ENCODE data around the gene SYNGR3.

Gene SYNGR3

DNA sequence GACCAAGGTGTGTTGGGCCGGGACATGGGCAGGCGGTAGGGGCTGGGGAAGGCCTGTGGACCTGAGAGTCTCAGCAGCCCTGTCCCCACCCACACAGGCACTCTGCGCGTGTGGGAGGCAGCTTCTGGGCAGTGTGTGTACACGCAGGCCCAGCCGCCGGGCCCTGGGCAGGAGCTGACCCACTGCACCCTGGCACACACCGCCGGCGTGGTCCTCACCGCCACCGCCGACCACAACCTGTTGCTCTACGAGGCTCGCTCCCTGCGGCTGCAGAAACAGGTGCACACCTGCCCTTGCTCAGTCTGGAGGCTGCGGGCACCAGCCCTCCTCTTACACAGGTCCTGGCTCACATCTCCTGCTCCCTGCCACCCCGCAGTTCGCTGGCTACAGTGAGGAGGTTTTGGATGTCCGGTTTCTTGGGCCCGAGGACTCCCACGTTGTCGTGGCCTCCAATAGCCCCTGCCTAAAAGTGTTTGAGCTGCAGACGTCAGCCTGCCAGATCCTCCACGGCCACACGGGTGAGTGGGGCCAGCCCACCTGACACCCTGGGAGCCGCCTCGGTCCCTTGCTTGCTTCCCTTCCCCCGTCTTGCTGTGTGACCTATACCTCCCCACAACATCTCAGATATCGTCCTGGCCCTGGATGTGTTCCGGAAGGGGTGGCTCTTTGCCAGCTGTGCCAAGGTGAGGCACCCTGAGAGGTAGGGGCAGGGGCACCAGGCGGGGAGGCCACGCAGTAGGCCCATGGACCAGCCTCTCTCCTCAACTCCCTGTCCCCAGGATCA lies 14.1 kb upstream of the SYNGR3 start:
- no peak for DNase-seq (ENCODE audit: extremely low read depth, low read depth)
- TF ChIP-seq, protein P1, sequence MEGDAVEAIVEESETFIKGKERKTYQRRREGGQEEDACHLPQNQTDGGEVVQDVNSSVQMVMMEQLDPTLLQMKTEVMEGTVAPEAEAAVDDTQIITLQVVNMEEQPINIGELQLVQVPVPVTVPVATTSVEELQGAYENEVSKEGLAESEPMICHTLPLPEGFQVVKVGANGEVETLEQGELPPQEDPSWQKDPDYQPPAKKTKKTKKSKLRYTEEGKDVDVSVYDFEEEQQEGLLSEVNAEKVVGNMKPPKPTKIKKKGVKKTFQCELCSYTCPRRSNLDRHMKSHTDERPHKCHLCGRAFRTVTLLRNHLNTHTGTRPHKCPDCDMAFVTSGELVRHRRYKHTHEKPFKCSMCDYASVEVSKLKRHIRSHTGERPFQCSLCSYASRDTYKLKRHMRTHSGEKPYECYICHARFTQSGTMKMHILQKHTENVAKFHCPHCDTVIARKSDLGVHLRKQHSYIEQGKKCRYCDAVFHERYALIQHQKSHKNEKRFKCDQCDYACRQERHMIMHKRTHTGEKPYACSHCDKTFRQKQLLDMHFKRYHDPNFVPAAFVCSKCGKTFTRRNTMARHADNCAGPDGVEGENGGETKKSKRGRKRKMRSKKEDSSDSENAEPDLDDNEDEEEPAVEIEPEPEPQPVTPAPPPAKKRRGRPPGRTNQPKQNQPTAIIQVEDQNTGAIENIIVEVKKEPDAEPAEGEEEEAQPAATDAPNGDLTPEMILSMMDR (IDR thresholded peaks at IDR 0.05; ENCODE audit: low read depth, low read length, missing control alignments): no peak
- H3K4me3 ChIP-seq (replicated peaks; ENCODE audit: low read depth, low read length): no peak overlapping the region

DNA sequence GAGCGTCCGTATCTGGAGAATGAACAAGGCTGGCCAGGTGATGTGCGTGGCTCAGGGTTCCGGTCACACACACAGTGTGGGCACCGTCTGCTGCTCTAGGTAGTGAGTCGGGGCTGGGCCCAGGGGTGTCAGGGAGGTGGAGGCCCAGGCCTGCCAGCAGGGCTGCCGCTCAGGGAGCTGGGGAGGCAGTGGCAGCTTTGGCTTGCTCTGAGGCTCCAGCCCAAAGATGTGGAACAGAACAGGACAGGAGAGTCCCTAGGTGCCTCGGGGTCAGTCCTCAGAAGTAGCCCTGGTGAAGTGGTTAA lies 13.6 kb upstream of the SYNGR3 start:
- DNase-seq (ENCODE audit: extremely low read depth, low read depth): no peak
- TF ChIP-seq, protein P1 (IDR thresholded peaks at IDR 0.05; ENCODE audit: low read depth, low read length, missing control alignments): no peak
- no peak overlapping the region for H3K4me3 ChIP-seq (replicated peaks; ENCODE audit: low read depth, low read length)

DNA sequence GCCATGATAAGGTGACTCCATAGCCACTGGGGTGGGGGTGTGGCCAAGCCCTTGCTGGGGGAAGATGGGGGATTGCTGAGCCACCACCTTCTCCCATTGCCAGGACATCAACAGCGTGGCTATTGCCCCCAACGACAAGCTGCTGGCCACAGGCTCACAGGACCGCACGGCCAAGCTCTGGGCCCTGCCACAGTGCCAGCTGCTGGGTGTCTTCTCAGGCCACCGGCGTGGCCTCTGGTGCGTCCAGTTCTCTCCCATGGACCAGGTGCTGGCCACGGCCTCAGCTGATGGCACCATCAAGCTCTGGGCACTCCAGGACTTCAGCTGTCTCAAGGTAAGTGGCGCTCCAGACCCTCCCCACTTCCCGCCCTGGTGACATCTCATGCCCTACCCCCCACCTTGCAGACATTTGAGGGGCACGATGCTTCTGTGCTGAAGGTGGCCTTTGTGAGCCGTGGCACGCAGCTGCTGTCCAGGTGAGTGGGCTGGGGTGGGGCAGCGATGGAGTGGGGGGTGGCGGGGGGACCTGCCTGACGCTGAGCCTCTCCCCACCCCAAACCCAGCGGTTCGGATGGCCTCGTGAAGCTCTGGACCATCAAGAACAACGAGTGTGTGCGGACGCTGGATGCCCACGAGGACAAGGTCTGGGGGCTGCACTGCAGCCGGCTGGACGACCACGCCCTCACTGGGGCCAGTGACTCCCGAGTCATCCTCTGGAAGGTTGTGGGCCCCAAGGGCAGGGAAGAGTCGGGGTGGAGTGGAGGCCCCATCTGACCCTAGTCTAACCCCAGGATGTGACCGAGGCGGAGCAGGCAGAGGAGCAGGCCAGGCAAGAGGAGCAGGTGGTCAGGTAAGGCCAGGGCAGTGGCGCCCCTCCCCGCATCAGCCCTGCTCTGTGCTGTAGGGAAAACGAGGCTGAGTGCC lies 12.6 kb upstream of the SYNGR3 start:
- TF ChIP-seq, protein P1 (IDR thresholded peaks at IDR 0.05; ENCODE audit: low read depth, low read length, missing control alignments): no peak
- no peak for DNase-seq (ENCODE audit: extremely low read depth, low read depth)
- H3K4me3 ChIP-seq (replicated peaks; ENCODE audit: low read depth, low read length): no peak overlapping the region

DNA sequence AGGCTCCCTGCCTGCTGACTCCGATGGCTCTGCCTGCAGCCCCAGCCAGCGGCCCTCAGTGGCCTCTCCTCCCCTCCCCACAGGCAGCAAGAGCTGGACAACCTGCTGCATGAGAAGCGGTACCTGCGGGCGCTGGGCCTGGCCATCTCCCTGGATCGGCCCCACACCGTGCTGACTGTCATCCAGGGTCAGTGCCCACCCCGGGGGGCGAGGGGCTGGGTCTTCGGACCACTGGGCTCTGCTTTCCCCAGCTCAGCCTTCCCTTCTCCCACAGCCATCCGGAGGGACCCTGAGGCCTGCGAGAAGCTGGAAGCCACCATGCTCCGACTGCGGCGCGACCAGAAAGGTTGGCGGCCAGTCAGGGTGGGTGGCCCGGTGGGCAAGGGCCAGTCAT lies 11.9 kb upstream of the SYNGR3 start:
- H3K4me3 ChIP-seq (replicated peaks; ENCODE audit: low read depth, low read length): no peak overlapping the region
- DNase-seq (ENCODE audit: extremely low read depth, low read depth): no peak
- TF ChIP-seq, protein P1 (IDR thresholded peaks at IDR 0.05; ENCODE audit: low read depth, low read length, missing control alignments): no peak

DNA sequence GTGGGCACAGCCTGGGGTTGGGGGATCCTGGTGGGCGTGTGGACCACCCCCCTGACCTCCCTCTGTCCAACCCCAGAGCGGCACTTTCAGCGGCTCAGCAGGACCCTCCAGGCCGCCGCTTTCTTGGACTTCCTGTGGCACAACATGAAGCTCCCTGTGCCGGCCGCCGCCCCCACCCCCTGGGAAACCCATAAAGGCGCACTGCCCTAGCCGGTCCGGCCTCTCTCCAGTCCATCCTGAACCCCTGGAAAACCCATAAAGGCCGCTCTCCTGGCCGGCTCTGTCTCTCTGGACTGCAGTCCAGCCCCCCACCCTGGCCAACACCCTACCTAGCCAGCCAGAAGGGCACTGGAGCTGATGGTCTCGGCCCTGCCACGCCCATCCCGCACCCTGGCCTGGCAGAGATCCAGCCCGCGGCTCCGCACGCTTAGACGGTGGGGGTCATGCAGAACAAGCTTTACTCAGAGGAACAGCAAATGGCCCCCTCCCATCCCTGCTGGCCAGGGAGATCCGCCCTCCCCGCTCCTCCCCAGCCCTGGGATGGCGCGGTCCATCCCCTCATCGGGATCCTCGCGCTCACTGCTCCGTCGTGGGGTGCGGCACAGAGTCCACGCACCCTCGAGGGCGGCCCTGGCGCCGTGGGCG lies 11.2 kb upstream of the SYNGR3 start:
- no peak for DNase-seq (ENCODE audit: extremely low read depth, low read depth)
- H3K4me3 ChIP-seq (replicated peaks; ENCODE audit: low read depth, low read length): no peak overlapping the region
- TF ChIP-seq, protein P1 (IDR thresholded peaks at IDR 0.05; ENCODE audit: low read depth, low read length, missing control alignments): no peak

DNA sequence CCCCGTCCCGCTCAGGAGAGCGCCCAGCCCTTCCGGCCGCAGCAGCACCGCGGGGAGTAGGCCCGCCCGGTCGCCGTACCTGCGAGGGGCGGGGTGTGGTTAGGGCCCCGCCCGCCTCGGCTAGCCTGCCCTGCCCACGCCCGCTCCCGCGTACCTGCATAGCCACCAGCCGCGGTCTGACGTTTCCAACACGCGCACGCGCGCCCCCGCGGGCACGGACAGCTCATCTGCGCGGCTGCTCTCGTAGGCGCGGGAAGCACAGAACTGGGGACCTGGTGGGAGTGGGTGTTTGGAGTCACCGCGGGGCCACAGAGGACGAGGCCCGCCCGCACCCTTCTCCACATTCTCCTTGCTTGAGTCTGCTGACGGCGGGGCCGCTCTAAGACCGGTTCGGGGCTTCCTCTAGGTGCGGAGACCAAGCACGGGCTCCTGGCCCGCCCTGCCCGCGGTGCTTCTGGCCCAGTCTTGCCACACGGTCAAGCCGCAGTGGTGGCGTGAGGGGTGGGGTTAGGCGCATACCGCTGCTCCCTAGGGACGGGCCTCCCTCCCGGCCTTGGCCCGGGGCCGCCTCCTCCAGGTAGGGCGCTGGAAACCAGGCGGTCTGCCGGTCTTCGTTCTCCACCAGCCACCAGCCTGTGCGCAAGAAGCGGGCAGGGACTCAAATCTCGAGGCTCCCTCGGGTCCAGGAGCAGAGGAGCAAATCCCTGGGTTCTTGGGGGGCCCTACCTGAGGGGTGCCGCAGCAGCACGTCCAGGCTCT lies 10.3 kb upstream of the SYNGR3 start:
- H3K4me3 ChIP-seq (replicated peaks; ENCODE audit: low read depth, low read length): no peak overlapping the region

More for the DNA sequence above, 10.3 kb upstream of the SYNGR3 start:
- DNase-seq (ENCODE audit: extremely low read depth, low read depth): no peak
- TF ChIP-seq, protein P1 (IDR thresholded peaks at IDR 0.05; ENCODE audit: low read depth, low read length, missing control alignments): no peak

All from HFF-Myc (cell line).